ENCODE results near the gene SLCO2A1.

GRCh38 chr3:133928136-133928893 lies 101.4 kb downstream of the SLCO2A1 start:
- TF ChIP-seq ZNF274 (IDR thresholded peaks at IDR 0.05; ENCODE audit: low read depth, low read length) = no peak
- TF ChIP-seq YY1 (IDR thresholded peaks at IDR 0.05; ENCODE audit: insufficient read depth, insufficient read length) = no peak
- no peak for TF ChIP-seq SUZ12 (IDR thresholded peaks at IDR 0.05; ENCODE audit: extremely low read depth, insufficient read depth, insufficient read length)

All from NT2/D1 (cell line).